B cell (primary cell): Measurements from ENCODE around the gene GALR2.

ENCODE experiments used
- CTCF ChIP-seq: fragments of 200-600 bp; IDR thresholded peaks from one replicate; pipeline ENCODE4 v1.8.0; 2022; ENCODE audit warnings: antibody characterized with exemption, mild to moderate bottlenecking
- EZH2 ChIP-seq: IDR thresholded peaks from 2 replicates; pipeline ENCODE4 v1.6.1; 2012; ENCODE audit warnings: borderline replicate concordance, low read depth, mild to moderate bottlenecking, moderate library complexity, low read length; ENCODE audit not compliant: insufficient read depth, poor library complexity, severe bottlenecking

GRCh38 chr17:76038050-76038449 is 36.5 kb upstream of the GALR2 start:
- TF ChIP-seq CTCF (no peak), EZH2 (no peak)
